ENCODE measurements around the gene TIMP2. TPM values are rescaled to one million over a fixed set of nuclear protein-coding genes. Genes with fewer than 3 reads are reported as not detected.

The TIMP2 gene
- total and polyA plus RNA-seq, 2 of the 13 experiments (the other 11 are each of a cell fraction or from before 2014, with no cell fraction given): 3.8 to 8.5 TPM

DNA sequence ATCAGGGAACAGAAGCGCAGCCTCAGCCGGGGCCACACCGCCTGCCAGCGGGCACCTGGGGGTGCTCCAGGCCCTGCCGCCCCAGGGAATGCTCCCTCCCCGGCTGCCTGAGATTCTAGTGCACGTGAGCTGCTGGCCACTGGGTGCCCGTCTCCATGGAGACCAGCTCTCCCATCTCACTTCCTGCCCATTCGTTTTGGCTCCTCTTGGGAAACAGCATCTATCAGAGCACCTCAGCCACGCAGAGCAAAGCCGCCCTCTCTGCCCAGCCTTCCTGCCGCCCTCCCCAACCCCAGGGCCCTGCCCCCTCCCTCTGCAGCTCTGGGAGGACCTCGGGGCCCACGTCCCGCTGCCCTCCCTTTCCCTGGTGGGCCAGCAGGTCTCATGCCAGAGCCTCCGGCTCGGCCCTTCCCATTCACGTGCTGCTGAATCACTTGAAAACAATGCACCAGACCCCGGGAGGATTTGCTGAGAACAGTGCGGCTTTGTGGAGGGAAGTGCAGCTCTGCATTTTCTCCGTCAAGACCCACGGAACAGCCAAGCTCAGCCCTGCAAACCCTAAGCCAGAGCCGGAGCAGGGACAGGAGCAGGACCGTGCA, 41.6 kb downstream of the TIMP2 start (continued):
- TF ChIP-seq, protein P1, sequence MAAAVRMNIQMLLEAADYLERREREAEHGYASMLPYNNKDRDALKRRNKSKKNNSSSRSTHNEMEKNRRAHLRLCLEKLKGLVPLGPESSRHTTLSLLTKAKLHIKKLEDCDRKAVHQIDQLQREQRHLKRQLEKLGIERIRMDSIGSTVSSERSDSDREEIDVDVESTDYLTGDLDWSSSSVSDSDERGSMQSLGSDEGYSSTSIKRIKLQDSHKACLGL (CRISPR knock-in tag; IDR thresholded peaks at IDR 0.05): no peak; the same call in 1 of the 2 replicates
- TF ChIP-seq, protein P2, sequence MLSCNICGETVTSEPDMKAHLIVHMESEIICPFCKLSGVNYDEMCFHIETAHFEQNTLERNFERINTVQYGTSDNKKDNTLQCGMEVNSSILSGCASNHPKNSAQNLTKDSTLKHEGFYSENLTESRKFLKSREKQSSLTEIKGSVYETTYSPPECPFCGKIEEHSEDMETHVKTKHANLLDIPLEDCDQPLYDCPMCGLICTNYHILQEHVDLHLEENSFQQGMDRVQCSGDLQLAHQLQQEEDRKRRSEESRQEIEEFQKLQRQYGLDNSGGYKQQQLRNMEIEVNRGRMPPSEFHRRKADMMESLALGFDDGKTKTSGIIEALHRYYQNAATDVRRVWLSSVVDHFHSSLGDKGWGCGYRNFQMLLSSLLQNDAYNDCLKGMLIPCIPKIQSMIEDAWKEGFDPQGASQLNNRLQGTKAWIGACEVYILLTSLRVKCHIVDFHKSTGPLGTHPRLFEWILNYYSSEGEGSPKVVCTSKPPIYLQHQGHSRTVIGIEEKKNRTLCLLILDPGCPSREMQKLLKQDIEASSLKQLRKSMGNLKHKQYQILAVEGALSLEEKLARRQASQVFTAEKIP (CRISPR knock-in tag; IDR thresholded peaks at IDR 0.05; ENCODE audit: borderline replicate concordance): no peak
- TF ChIP-seq SP4 (CRISPR knock-in tag; IDR thresholded peaks at IDR 0.05) (no peak), NFIB (CRISPR knock-in tag; IDR thresholded peaks at IDR 0.05; ENCODE audit: borderline replicate concordance) (no peak), SOX13 (IDR thresholded peaks at IDR 0.05) (no peak), SOX13 (CRISPR knock-in tag; conservative IDR thresholded peaks at IDR 0.05 in 1 of 2, IDR thresholded peaks at IDR 0.05 in 1 of 2) (peak in 1 of 2 experiments; percentile 79; a peak in 1 of 4 replicates), ZNF614 (CRISPR knock-in tag; IDR thresholded peaks at IDR 0.05; ENCODE audit: borderline replicate concordance) (no peak), MTA1 (CRISPR knock-in tag; IDR thresholded peaks at IDR 0.05; ENCODE audit: borderline replicate concordance) (no peak), ZNF160 (CRISPR knock-in tag; IDR thresholded peaks at IDR 0.05) (no peak), ZNF678 (CRISPR knock-in tag; IDR thresholded peaks at IDR 0.05) (no peak), ZNF709 (CRISPR knock-in tag; IDR thresholded peaks at IDR 0.05) (no peak), PAWR (CRISPR knock-in tag; IDR thresholded peaks at IDR 0.05; ENCODE audit: borderline replicate concordance) (no peak), CAMTA2 (CRISPR knock-in tag; IDR thresholded peaks at IDR 0.05; ENCODE audit: borderline replicate concordance) (no peak), FIP1L1 (IDR thresholded peaks at IDR 0.05; ENCODE audit: borderline replicate concordance, insufficient read depth, low read depth, low read length) (no peak), ZNF256 (CRISPR knock-in tag; conservative IDR thresholded peaks at IDR 0.05) (no peak), ASH2L (IDR thresholded peaks at IDR 0.05; ENCODE audit: insufficient read length, low read depth, low read length) (no peak), ZSCAN29 (CRISPR knock-in tag; conservative IDR thresholded peaks at IDR 0.05) (no peak), SP5 (CRISPR knock-in tag; IDR thresholded peaks at IDR 0.05; ENCODE audit: borderline replicate concordance, low read depth) (no peak; the same call in 1 of the 2 replicates)
- TF ChIP-seq, protein P3, sequence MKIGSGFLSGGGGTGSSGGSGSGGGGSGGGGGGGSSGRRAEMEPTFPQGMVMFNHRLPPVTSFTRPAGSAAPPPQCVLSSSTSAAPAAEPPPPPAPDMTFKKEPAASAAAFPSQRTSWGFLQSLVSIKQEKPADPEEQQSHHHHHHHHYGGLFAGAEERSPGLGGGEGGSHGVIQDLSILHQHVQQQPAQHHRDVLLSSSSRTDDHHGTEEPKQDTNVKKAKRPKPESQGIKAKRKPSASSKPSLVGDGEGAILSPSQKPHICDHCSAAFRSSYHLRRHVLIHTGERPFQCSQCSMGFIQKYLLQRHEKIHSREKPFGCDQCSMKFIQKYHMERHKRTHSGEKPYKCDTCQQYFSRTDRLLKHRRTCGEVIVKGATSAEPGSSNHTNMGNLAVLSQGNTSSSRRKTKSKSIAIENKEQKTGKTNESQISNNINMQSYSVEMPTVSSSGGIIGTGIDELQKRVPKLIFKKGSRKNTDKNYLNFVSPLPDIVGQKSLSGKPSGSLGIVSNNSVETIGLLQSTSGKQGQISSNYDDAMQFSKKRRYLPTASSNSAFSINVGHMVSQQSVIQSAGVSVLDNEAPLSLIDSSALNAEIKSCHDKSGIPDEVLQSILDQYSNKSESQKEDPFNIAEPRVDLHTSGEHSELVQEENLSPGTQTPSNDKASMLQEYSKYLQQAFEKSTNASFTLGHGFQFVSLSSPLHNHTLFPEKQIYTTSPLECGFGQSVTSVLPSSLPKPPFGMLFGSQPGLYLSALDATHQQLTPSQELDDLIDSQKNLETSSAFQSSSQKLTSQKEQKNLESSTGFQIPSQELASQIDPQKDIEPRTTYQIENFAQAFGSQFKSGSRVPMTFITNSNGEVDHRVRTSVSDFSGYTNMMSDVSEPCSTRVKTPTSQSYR (CRISPR knock-in tag; IDR thresholded peaks at IDR 0.05; ENCODE audit: borderline replicate concordance): 0 out of 2 replicates have a peak, but pooled peaks have one; percentile 15
- TF ChIP-seq, protein P4, sequence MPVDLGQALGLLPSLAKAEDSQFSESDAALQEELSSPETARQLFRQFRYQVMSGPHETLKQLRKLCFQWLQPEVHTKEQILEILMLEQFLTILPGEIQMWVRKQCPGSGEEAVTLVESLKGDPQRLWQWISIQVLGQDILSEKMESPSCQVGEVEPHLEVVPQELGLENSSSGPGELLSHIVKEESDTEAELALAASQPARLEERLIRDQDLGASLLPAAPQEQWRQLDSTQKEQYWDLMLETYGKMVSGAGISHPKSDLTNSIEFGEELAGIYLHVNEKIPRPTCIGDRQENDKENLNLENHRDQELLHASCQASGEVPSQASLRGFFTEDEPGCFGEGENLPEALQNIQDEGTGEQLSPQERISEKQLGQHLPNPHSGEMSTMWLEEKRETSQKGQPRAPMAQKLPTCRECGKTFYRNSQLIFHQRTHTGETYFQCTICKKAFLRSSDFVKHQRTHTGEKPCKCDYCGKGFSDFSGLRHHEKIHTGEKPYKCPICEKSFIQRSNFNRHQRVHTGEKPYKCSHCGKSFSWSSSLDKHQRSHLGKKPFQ (CRISPR knock-in tag; IDR thresholded peaks at IDR 0.05; ENCODE audit: insufficient replicate concordance): no peak
- TF ChIP-seq, protein P5, sequence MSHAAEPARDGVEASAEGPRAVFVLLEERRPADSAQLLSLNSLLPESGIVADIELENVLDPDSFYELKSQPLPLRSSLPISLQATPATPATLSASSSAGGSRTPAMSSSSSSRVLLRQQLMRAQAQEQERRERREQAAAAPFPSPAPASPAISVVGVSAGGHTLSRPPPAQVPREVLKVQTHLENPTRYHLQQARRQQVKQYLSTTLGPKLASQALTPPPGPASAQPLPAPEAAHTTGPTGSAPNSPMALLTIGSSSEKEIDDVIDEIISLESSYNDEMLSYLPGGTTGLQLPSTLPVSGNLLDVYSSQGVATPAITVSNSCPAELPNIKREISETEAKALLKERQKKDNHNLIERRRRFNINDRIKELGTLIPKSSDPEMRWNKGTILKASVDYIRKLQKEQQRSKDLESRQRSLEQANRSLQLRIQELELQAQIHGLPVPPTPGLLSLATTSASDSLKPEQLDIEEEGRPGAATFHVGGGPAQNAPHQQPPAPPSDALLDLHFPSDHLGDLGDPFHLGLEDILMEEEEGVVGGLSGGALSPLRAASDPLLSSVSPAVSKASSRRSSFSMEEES (CRISPR knock-in tag; IDR thresholded peaks at IDR 0.05): peak; percentile 89
